ENCODE results near the gene ANKMY1. TPM values are rescaled to one million over a fixed set of nuclear protein-coding genes. Genes with fewer than 3 reads are reported as not detected.

ANKMY1 gene
- total RNA-seq, 2 donors from 2014 or later = 3.7 to 7.9 TPM

- H3K36me3 ChIP-seq = peaks cover 44% of the 10 kb centered on the region
- H3K4me3 ChIP-seq = no peak overlapping the region
- H3K27me3 ChIP-seq = no peaks in the 10 kb centered on the region
- H3K9me3 ChIP-seq = no peaks in the 10 kb centered on the region
- H3K27ac ChIP-seq = no peak overlapping the region
- no peak for DNase-seq (ENCODE audit: low spot score)
- TF ChIP-seq CTCF (IDR thresholded peaks at IDR 0.05) = no peak
- peaks cover 0 to 21% of the 10 kb centered on the region in 2 donors for H3K4me1 ChIP-seq
Measured at GRCh38 chr2:240576036-240576435, 18.2 kb upstream of the ANKMY1 start.

DNA sequence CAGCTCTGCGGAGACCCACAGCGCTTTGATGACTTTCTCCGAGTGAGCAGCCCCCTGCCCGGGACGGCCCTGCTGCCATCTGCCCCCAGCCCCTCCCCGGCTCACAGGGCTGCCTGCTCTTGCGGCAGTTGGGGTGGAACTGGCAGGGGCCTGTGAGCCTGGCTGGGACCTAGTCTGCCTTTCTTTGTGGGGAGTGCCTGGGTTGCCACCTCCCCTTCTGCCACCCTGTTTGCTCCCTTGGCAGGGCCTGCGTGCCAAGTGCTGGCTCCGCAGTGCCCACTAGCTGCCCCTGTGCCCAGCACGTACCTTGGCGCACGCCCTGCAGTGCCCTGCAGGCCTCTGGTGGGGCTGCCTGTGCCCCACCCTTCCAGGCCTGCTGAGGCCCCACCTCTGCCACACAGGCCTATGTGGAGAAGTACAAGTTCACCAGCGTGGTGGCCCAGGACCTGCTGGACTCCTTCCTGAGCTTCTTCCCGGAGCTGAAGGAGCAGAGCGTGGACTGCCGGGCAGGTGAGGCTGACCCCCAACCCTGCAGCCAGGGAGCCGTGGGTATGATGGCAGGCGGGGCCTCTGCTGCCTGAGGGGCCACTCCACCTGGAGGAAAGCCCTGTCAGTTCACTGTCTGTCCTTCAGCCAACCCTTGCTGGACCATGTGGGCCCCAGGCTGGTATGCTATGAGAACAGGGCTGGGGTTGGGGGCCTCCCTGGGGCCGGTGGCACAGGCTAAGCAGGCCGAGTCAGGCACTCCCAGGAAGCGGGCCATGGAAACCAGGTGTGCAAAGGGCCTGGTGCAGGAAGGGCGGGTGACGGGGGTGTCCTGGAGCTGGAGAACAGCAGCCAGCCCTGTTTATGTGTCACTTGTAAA lies 17.5 kb upstream of the ANKMY1 start:
- Histone ChIP-seq H3K27me3 (no peaks in the 10 kb centered on the region), H3K4me1 (peaks cover 0 to 24% of the 10 kb centered on the region in 2 donors), H3K36me3 (peaks cover 44% of the 10 kb centered on the region), H3K4me3 (no peak overlapping the region), H3K9me3 (no peaks in the 10 kb centered on the region), H3K27ac (no peak overlapping the region)
- TF ChIP-seq CTCF (IDR thresholded peaks at IDR 0.05) = no peak
- no peak for DNase-seq (ENCODE audit: low spot score)

DNA sequence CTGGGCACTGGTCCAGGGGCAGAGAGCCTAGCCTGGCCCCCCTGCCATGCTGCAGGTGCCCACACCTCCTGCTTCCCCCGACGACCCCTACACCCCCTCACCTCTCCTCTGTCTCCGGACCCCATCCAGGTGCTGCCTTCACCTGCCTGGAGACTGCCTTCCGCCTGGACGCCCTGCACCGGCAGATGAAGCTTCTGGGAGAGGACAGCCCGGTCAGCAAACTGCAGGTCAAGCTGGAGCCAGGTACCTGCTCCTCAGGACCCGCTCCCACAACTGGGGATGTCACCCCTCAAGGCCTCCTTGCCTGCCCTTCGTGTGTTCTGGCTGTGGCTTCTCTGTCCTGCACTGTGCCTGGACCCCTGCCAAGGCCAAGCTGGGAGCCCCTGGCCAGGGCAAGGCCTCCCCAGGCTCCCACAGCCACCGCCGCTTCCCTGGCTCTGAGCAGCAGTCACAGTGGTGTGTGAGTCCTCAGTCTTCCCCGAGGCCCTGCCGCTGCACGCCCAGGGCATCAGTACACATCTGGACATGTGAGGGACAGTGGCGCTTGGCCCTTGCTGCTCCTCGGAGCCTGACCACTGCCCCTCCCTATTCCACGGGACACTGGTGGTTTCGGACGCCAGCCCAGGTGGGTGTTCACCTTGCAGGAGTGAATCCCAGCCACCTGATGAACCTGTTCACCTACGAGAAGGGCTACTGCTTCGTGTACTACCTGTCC lies 16.8 kb upstream of the ANKMY1 start:
- DNase-seq (ENCODE audit: low spot score) = no peak
- Histone ChIP-seq H3K9me3 (no peaks in the 10 kb centered on the region), H3K27me3 (no peaks in the 10 kb centered on the region), H3K27ac (no peak overlapping the region), H3K36me3 (peaks cover 44% of the 10 kb centered on the region), H3K4me3 (no peak overlapping the region), H3K4me1 (peaks cover 0 to 24% of the 10 kb centered on the region in 2 donors)
- no peak for TF ChIP-seq CTCF (IDR thresholded peaks at IDR 0.05)

GRCh38 chr2:240573516-240574385 lies 16.0 kb upstream of the ANKMY1 start:
- Histone ChIP-seq H3K4me1 (peaks cover 0 to 23% of the 10 kb centered on the region in 2 donors), H3K27me3 (no peaks in the 10 kb centered on the region), H3K36me3 (peaks cover 44% of the 10 kb centered on the region), H3K9me3 (no peaks in the 10 kb centered on the region), H3K27ac (no peak overlapping the region), H3K4me3 (no peak overlapping the region)
- TF ChIP-seq CTCF (IDR thresholded peaks at IDR 0.05) = no peak
- DNase-seq (ENCODE audit: low spot score) = no peak

DNA sequence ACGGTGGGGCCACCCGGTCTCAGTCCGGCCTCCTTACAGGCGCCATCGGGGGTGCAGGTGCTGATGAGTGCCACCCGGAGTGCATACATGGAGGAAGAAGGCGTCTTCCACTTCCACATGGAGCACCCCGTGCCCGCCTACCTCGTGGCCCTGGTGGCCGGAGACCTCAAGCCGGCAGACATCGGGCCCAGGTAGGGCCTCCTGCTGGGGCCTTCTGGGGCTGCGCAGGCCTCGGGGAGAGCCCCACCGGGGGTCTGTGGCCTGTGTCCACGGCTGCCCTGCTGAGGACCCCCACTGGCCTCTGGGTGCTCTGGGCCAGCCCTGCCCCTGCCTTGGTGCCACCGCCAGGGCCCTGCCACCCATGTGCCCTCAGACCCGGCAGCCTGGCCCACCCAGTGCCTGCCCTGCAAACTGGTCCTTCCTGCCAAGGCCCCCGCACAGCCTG lies 15.3 kb upstream of the ANKMY1 start:
- no peak for DNase-seq (ENCODE audit: low spot score)
- peaks cover 43% of the 10 kb centered on the region for H3K36me3 ChIP-seq
- H3K4me3 ChIP-seq = no peak overlapping the region
- TF ChIP-seq CTCF (IDR thresholded peaks at IDR 0.05) = no peak
- H3K27me3 ChIP-seq = no peaks in the 10 kb centered on the region
- peaks cover 0 to 23% of the 10 kb centered on the region in 2 donors for H3K4me1 ChIP-seq
- no peak overlapping the region for H3K27ac ChIP-seq
- H3K9me3 ChIP-seq = no peaks in the 10 kb centered on the region
